GM12878 (cell line): ENCODE results near the gene CCM2. TPM values are rescaled to one million over a fixed set of nuclear protein-coding genes. Genes with fewer than 3 reads are reported as not detected.

Experiments used
- ATAC-seq: fragments of 200-7000 bp; cut with Tn5 transposase; 3 replicates; pipeline ENCODE4 v1.9.1; 2020; ENCODE audit warnings: mild to moderate bottlenecking, moderate library complexity
- BruUV-seq: library from RNA; stranded (reverse); fragments of 400-500 nt; replicated peaks from 2 replicates; lab custom pipeline; 2021; lab: Mats Ljungman, UMichigan
- CTCF ChIA-PET: fragments of 300-600 bp; sonication (Branson Sonifier 250); formaldehyde crosslinking; extraction: SDS; loops from one replicate; lab custom pipeline; 2021; ENCODE audit warnings: inconsistent platforms; lab: Yijun Ruan, JAX
- POLR2A ChIA-PET: fragments of 350-600 bp; formaldehyde crosslinking; extraction: SDS; loops from one replicate; lab custom pipeline; 2021; ENCODE audit warnings: inconsistent platforms; lab: Charles Lee
- RAD21 ChIA-PET: fragments of 300-600 bp; sonication (Branson Sonifier 250); formaldehyde crosslinking; loops from one replicate; lab custom pipeline; 2023; ENCODE audit warnings: antibody characterized with exemption; ENCODE audit not compliant: unreplicated experiment; lab: Charles Lee
- SMC1A ChIA-PET: fragments of 300-600 bp; sonication (Branson Sonifier 250); formaldehyde crosslinking; loops from one replicate; lab custom pipeline; 2023; ENCODE audit not compliant: unreplicated experiment, uncharacterized antibody; lab: Charles Lee
- DNase-seq: peaks from one replicate; pipeline ENCODE4 v3.0.0-alpha.2; 2011; ENCODE audit warnings: low read depth, low spot score
- FAIRE-seq: peaks from 3 replicates; lab custom pipeline; 2011; peaks lifted over from hg19 to GRCh38; lab: Jason Lieb, UNC
- H2AFZ ChIP-seq: 2 replicates; pipeline ENCODE4 v1.6.0; 2011; ENCODE audit warnings: low read depth, low read length, control low read depth; ENCODE audit not compliant: control insufficient read depth
- H3K27ac ChIP-seq: 2 replicates; pipeline ENCODE4 v1.5.1; 2011; ENCODE audit warnings: control low read depth; ENCODE audit not compliant: control insufficient read depth, insufficient read depth
- H3K27me3 ChIP-seq, 2 experiments: replicated peaks in 1 of 2; 2 replicates each; pipeline versions ENCODE4 v1.6.0 to v1.6.1; 2011; ENCODE audit warnings: low read length in 1 of 2; ENCODE audit not compliant: control insufficient read depth in 2 of 2, insufficient read depth in 2 of 2
- H3K36me3 ChIP-seq, 2 experiments: 2 replicates each; pipeline ENCODE4 v1.5.1; 2011; ENCODE audit warnings: low read length in 1 of 2; ENCODE audit not compliant: control insufficient read depth in 2 of 2, insufficient read depth in 2 of 2
- H3K4me1 ChIP-seq: 2 replicates; pipeline ENCODE4 v1.6.1; 2011; ENCODE audit warnings: mild to moderate bottlenecking, low read length, moderate library complexity, mixed read lengths; ENCODE audit not compliant: control insufficient read depth, insufficient read depth
- H3K4me2 ChIP-seq: 2 replicates; pipeline ENCODE4 v1.6.0; 2011; ENCODE audit warnings: control low read depth; ENCODE audit not compliant: control insufficient read depth, insufficient read depth
- H3K4me3 ChIP-seq: fragments of 200-600 bp; sonication (generic); 2 replicates; pipeline ENCODE4 v1.5.1; 2016
- H3K79me2 ChIP-seq: 2 replicates; pipeline ENCODE4 v1.6.0; 2011; ENCODE audit warnings: low read length; ENCODE audit not compliant: control insufficient read depth, insufficient read depth
- H3K9ac ChIP-seq: 2 replicates; pipeline ENCODE4 v1.8.0; 2011; ENCODE audit warnings: low read length, control low read depth, mixed read lengths; ENCODE audit not compliant: control insufficient read depth, insufficient read depth
- H3K9me3 ChIP-seq: replicated peaks from 3 replicates; pipeline ENCODE4 v1.5.1; 2011; ENCODE audit warnings: mild to moderate bottlenecking, low read length; ENCODE audit not compliant: control insufficient read depth, insufficient read depth
- H4K20me1 ChIP-seq: 2 replicates; pipeline ENCODE4 v1.6.0; 2011; ENCODE audit not compliant: control insufficient read depth, insufficient read depth
- BHLHE40 ChIP-seq, 2 experiments: fragments of 450-650 bp in 1 of 2; IDR thresholded peaks; 2 replicates each; pipeline ENCODE4 v1.6.1; 2011 to 2017; ENCODE audit warnings: low read depth in 2 of 2, borderline replicate concordance in 1 of 2, improper control_type of control experiment in 1 of 2, low read length in 1 of 2, mild to moderate bottlenecking in 1 of 2
- BRCA1 ChIP-seq: IDR thresholded peaks from 2 replicates; pipeline ENCODE4 v1.6.1; 2011; ENCODE audit warnings: low read depth, low read length, improper control_type of control experiment
- CBFB ChIP-seq: IDR thresholded peaks from 2 replicates; pipeline ENCODE4 v1.6.1; 2016; ENCODE audit warnings: antibody characterized with exemption, low read depth
- CHD2 ChIP-seq: IDR thresholded peaks from 2 replicates; pipeline ENCODE4 v1.6.1; 2011; ENCODE audit warnings: low read depth, low read length, improper control_type of control experiment, borderline replicate concordance
- ETV6 ChIP-seq, 2 experiments: fragments of 450-650 bp in 1 of 2; IDR thresholded peaks in 1 of 2; conservative IDR thresholded peaks in 1 of 2; 2 replicates each; pipeline ENCODE4 v1.6.1; 2014; ENCODE audit warnings: antibody characterized with exemption in 1 of 2, borderline replicate concordance in 1 of 2, low read depth in 1 of 2, mild to moderate bottlenecking in 1 of 2, moderate library complexity in 1 of 2
- FOXM1 ChIP-seq: IDR thresholded peaks from 2 replicates; pipeline ENCODE4 v1.6.1; 2012; ENCODE audit warnings: low read depth, mild to moderate bottlenecking, inconsistent platforms, low read length, moderate library complexity
- JUNB ChIP-seq: IDR thresholded peaks from 2 replicates; pipeline ENCODE4 v1.6.1; 2016; ENCODE audit warnings: antibody characterized with exemption, mild to moderate bottlenecking
- LARP7 ChIP-seq: fragments of 450-650 bp; IDR thresholded peaks from 2 replicates; pipeline ENCODE4 v1.6.1; 2017; ENCODE audit warnings: mild to moderate bottlenecking
- MYB ChIP-seq: fragments of 150-350 bp; IDR thresholded peaks from 2 replicates; pipeline ENCODE4 v1.6.1; 2014; ENCODE audit warnings: mild to moderate bottlenecking, low read depth, low read length, borderline replicate concordance
- SMAD5 ChIP-seq: IDR thresholded peaks from 2 replicates; pipeline ENCODE4 v1.6.1; 2016; ENCODE audit warnings: antibody characterized with exemption, low read depth
- STAT3 ChIP-seq: IDR thresholded peaks from 2 replicates; pipeline ENCODE4 v1.6.1; 2011; ENCODE audit warnings: low read depth, low read length, improper control_type of control experiment
- ZNF274 ChIP-seq: IDR thresholded peaks from one replicate; pipeline ENCODE4 v1.8.0; 2011; ENCODE audit not compliant: insufficient read length, insufficient read depth
- ZSCAN29 ChIP-seq: fragments of 450-650 bp; IDR thresholded peaks from 2 replicates; pipeline ENCODE4 v1.6.1; 2017; ENCODE audit warnings: mild to moderate bottlenecking, moderate library complexity
- ZZZ3 ChIP-seq: IDR thresholded peaks from 2 replicates; pipeline ENCODE4 v1.6.1; 2011; ENCODE audit warnings: low read depth; ENCODE audit not compliant: control insufficient read depth, insufficient read length
- WGBS: methylation state at CpG from one replicate; pipeline ENCODE4 v1.1.6; 2016; ENCODE audit warnings: low lambda C conversion rate; ENCODE audit not compliant: insufficient replicate concordance, insufficient coverage; ENCODE audit errors: missing lambda C conversion rate; 5-methylcytosine and 5-hydroxymethylcytosine counted together
- in situ Hi-C: fragments of 300-500 bp; cut with MboI; formaldehyde crosslinking; loops from 9 replicates; pipeline ENCODE4 v1.14.3; 2018; ENCODE audit warnings: mixed read lengths
- intact Hi-C: fragments of 100-400 bp; cut with micrococcal nuclease; formaldehyde crosslinking; loops from one replicate; pipeline ENCODE4 v1.14.2; 2022; ENCODE audit not compliant: unreplicated experiment
- polyA plus RNA-seq, 11 experiments: library from polyadenylated mRNA; depleted of rRNA in 4 of 11; unstranded in 6 of 11; stranded (reverse) in 5 of 11; fragments of >200 nt; fragmentation: Nextera tagmentation in 4 of 11; fragmentation: Illumina TruSeq in 1 of 11; extraction: Ambion mirVana in 4 of 11; extraction: Trizol in 1 of 11; gene quantifications; 1 replicate in 1 of 11; 2 replicates in 10 of 11; pipeline versions ENCODE4 v1.2.1 to v1.2.3, GENCODE V29; 2011 to 2016; ENCODE audit warnings: inconsistent platforms in 2 of 11, missing spikeins in 2 of 11, low read depth in 1 of 11
- total RNA-seq, 4 experiments: library from RNA; depleted of rRNA in 3 of 4; stranded (reverse); fragments of >200 nt in 3 of 4; fragmentation: Illumina TruSeq in 1 of 4; extraction: Trizol in 1 of 4; gene quantifications; 2 replicates each; pipeline versions ENCODE4 v1.2.1 to v1.2.3, GENCODE V29; 2013 to 2021
- TF ChIP-seq, protein P1 (sequence below): IDR thresholded peaks from 2 replicates; pipeline ENCODE4 v1.6.1; 2012; ENCODE audit warnings: low read depth, low read length, improper control_type of control experiment
- TF ChIP-seq, protein P2 (sequence below): IDR thresholded peaks from 2 replicates; pipeline ENCODE4 v1.6.1; 2011; ENCODE audit warnings: low read depth, mild to moderate bottlenecking, low read length, moderate library complexity, borderline replicate concordance; ENCODE audit errors: extremely low read depth
- TF ChIP-seq, protein P3 (sequence below): fragments of 450-650 bp; IDR thresholded peaks from 2 replicates; pipeline ENCODE4 v1.6.1; 2016; ENCODE audit warnings: mild to moderate bottlenecking, moderate library complexity, borderline replicate concordance

The CCM2 gene
- total and polyA plus RNA-seq, 10 of the 15 experiments (the other 5 are each of a cell fraction or from before 2014, with no cell fraction given) = 1.00 to 82.3 (median 48.7) TPM

DNA sequence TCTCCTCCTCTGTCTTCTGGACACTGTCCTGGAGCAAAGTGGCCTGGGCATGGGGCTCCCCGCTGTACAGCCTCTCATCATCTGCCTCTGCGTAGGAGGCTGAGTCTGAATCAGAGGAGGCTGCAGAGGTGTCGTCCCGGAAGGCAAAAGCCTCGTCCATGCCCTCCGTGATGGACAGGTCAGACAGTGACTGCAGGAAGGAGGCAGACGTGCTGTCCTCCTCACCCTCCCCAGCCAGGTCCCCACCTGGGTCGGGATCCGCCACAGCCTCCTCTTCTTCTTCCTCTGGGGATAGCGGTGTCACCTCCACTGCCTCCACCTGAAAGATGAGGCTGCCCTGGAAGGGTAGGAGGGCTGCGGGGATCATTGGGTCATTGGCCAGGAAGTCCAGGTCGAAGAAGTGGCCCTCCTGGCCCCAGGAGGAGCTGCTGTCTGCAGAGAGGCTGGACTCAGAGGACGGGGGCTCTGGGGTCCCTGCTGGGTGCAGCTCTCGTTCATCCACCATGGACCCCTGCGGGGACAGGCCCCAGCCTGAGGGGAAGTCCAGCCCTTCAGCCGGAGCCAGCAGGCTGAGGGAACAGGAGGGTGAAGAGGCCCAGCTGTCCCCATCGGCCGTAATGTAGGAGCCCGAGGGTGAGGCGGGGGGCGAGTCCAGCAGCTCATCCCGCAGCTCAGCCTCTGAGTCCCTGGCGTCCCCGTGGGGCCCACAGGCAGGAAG, 85.1 kb downstream of the CCM2 start (continued):
- TF ChIP-seq, protein P1, sequence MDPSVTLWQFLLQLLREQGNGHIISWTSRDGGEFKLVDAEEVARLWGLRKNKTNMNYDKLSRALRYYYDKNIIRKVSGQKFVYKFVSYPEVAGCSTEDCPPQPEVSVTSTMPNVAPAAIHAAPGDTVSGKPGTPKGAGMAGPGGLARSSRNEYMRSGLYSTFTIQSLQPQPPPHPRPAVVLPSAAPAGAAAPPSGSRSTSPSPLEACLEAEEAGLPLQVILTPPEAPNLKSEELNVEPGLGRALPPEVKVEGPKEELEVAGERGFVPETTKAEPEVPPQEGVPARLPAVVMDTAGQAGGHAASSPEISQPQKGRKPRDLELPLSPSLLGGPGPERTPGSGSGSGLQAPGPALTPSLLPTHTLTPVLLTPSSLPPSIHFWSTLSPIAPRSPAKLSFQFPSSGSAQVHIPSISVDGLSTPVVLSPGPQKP = no peak

DNA sequence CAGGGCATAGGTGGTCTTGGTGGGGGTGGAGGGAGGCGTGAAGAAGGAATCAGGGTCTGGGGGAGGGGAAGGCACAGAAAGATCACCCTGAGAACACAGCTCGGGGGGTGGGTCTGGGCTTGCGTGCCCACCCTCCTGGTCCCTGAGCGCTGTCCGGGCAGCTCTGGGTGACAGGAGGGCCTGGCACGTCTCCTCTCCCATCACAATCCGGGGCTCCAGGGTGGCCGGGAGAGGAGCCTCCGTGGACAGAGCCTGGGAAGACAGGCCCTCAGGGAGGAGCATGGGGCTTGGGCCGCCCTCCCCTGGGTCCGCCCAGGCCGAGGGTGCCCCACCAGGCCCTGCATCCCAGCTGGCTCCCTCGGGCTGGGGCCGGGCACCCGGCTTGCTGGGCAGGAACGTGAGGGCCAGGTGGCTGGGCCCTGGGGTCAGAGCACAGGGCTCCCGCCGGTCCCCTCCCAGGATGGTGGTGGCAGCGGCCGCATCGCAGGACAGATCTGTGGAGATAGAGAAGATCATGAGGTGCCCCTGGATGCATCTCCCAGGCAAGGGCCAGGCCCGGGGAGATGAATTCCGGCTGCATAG, 85.7 kb downstream of the CCM2 start:
- no peak overlapping the region for H3K4me3 ChIP-seq
- RAD21 ChIA-PET = no interaction called here
- ATAC-seq (no peak), FAIRE-seq (no peak), DNase-seq (no peak)
- in situ Hi-C loops (no loop called here), intact Hi-C loops (no loop called here)
- SMC1A ChIA-PET = no interaction called here
- no peaks in the 10 kb centered on the region for H3K79me2 ChIP-seq
- no peaks in the 10 kb centered on the region for H3K36me3 ChIP-seq
- no peaks in the 10 kb centered on the region for H4K20me1 ChIP-seq
- no peak overlapping the region for H3K27ac ChIP-seq
- POLR2A ChIA-PET = no interaction called here
- H3K4me2 ChIP-seq = no peak overlapping the region
- no peaks in the 10 kb centered on the region for H3K4me1 ChIP-seq
- H3K27me3 ChIP-seq = peaks cover 2% of the 10 kb centered on the region in 2 experiments; a peak in 3 of 4 replicates
- no peak overlapping the region for H3K9ac ChIP-seq
- no TSS peak for BruUV-seq
- 45% methylated on average over 21 of the region's 23 CpGs for WGBS
- H2AFZ ChIP-seq = no peak overlapping the region
- CTCF ChIA-PET = no interaction called here
- no peaks in the 10 kb centered on the region for H3K9me3 ChIP-seq
- TF ChIP-seq ETV6 (conservative IDR thresholded peaks at IDR 0.05 in 1 of 2, IDR thresholded peaks at IDR 0.05 in 1 of 2; ENCODE audit: borderline replicate concordance in 1 of 2, low read depth in 1 of 2) (no peak), FOXM1 (no peak), JUNB (no peak), ZSCAN29 (no peak), ZNF274 (no peak), SMAD5 (no peak), CBFB (no peak), CHD2 (no peak), MYB (no peak), BHLHE40 (IDR thresholded peaks at IDR 0.05; ENCODE audit: borderline replicate concordance in 1 of 2, low read depth in 2 of 2, low read length in 1 of 2) (no peak), LARP7 (no peak), BRCA1 (no peak), STAT3 (no peak), ZZZ3 (no peak)
- TF ChIP-seq, protein P2, sequence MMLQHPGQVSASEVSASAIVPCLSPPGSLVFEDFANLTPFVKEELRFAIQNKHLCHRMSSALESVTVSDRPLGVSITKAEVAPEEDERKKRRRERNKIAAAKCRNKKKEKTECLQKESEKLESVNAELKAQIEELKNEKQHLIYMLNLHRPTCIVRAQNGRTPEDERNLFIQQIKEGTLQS = no peak
- TF ChIP-seq, protein P3, sequence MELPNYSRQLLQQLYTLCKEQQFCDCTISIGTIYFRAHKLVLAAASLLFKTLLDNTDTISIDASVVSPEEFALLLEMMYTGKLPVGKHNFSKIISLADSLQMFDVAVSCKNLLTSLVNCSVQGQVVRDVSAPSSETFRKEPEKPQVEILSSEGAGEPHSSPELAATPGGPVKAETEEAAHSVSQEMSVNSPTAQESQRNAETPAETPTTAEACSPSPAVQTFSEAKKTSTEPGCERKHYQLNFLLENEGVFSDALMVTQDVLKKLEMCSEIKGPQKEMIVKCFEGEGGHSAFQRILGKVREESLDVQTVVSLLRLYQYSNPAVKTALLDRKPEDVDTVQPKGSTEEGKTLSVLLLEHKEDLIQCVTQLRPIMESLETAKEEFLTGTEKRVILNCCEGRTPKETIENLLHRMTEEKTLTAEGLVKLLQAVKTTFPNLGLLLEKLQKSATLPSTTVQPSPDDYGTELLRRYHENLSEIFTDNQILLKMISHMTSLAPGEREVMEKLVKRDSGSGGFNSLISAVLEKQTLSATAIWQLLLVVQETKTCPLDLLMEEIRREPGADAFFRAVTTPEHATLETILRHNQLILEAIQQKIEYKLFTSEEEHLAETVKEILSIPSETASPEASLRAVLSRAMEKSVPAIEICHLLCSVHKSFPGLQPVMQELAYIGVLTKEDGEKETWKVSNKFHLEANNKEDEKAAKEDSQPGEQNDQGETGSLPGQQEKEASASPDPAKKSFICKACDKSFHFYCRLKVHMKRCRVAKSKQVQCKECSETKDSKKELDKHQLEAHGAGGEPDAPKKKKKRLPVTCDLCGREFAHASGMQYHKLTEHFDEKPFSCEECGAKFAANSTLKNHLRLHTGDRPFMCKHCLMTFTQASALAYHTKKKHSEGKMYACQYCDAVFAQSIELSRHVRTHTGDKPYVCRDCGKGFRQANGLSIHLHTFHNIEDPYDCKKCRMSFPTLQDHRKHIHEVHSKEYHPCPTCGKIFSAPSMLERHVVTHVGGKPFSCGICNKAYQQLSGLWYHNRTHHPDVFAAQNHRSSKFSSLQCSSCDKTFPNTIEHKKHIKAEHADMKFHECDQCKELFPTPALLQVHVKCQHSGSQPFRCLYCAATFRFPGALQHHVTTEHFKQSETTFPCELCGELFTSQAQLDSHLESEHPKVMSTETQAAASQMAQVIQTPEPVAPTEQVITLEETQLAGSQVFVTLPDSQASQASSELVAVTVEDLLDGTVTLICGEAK = no peak
